Upper lobe of left lung (tissue), 6 donors: ENCODE data around the gene PRSS21. TPM values are rescaled to one million over a fixed set of nuclear protein-coding genes. Genes with fewer than 3 reads are reported as not detected.

Experiments used
- ATAC-seq, 2 donors: fragments of 200-7000 bp; cut with Tn5 transposase; one replicate each; pipeline ENCODE4 v1.9.1; 2022; ENCODE audit warnings: mild to moderate bottlenecking in 2 of 2, moderate library complexity in 2 of 2; ENCODE audit not compliant: low FRiP score in 2 of 2
- DNase-seq, 2 donors: peaks; one replicate each; pipeline ENCODE4 v3.0.0-alpha.2; 2019 to 2020
- H3K27ac ChIP-seq, 4 donors: fragments of 200-600 bp; sonication (generic); one replicate each; pipeline ENCODE4 v1.5.1; 2016 to 2019
- H3K27me3 ChIP-seq, 4 donors: fragments of 200-600 bp; sonication (generic); one replicate each; pipeline ENCODE4 v1.5.1; 2017 to 2019
- H3K36me3 ChIP-seq, 4 donors: fragments of 200-600 bp; sonication (generic); one replicate each; pipeline ENCODE4 v1.5.1; 2016 to 2019
- H3K4me1 ChIP-seq, 4 donors: fragments of 200-600 bp; sonication (generic); one replicate each; pipeline ENCODE4 v1.5.1; 2018 to 2019
- H3K4me3 ChIP-seq, 4 donors: fragments of 200-600 bp; sonication (generic); one replicate each; pipeline ENCODE4 v1.5.1; 2017 to 2019; ENCODE audit warnings: mild to moderate bottlenecking in 2 of 4, moderate library complexity in 1 of 4
- H3K9me3 ChIP-seq, 4 donors: fragments of 200-600 bp; sonication (generic); one replicate each; pipeline ENCODE4 v1.5.1; 2018 to 2019
- CTCF ChIP-seq, 6 experiments: fragments of 450-650 bp in 4 of 6; fragments of 200-600 bp in 2 of 6; sonication (generic) in 2 of 6; IDR thresholded peaks; one replicate each; pipeline ENCODE4 v1.5.1; 2016 to 2019; ENCODE audit warnings: antibody characterized with exemption in 6 of 6
- EP300 ChIP-seq, 4 donors: sonication (generic); formaldehyde crosslinking; IDR thresholded peaks; one replicate each; pipeline ENCODE4 v1.5.1; 2017; ENCODE audit warnings: antibody characterized with exemption in 4 of 4, control low read depth in 2 of 4
- POLR2A ChIP-seq, 4 donors: fragments of 450-650 bp; IDR thresholded peaks; one replicate each; pipeline ENCODE4 v1.5.1; 2016 to 2017; ENCODE audit warnings: antibody characterized with exemption in 4 of 4, mild to moderate bottlenecking in 2 of 4
- POLR2AphosphoS5 ChIP-seq, 2 donors: sonication (generic); formaldehyde crosslinking; IDR thresholded peaks; one replicate each; pipeline ENCODE4 v1.5.1; 2017; ENCODE audit warnings: antibody characterized with exemption in 2 of 2
- WGBS, 2 donors: methylation state at CpG; one replicate each; pipeline ENCODE4 v1.1.5; 2017 to 2018; 5-methylcytosine and 5-hydroxymethylcytosine counted together
- total RNA-seq, 6 donors: library from RNA; depleted of rRNA in 4 of 6; stranded (reverse); fragments of >200 nt in 4 of 6; gene quantifications; one replicate each; pipeline versions ENCODE4 v1.1.0 to v1.2.1, GENCODE V29; 2016 to 2021
- donor health status: DM: no; HTN: no; CAD: no; lungs with moderate emphysema.
- donor health status: DM: no; HTN: yes; CAD: no; lungs with severe emphysema.

PRSS21 gene
- total RNA-seq, 6 donors from 2014 or later, result 1.2 to 16.2 (median 14.5) TPM; not detected in 1

DNA sequence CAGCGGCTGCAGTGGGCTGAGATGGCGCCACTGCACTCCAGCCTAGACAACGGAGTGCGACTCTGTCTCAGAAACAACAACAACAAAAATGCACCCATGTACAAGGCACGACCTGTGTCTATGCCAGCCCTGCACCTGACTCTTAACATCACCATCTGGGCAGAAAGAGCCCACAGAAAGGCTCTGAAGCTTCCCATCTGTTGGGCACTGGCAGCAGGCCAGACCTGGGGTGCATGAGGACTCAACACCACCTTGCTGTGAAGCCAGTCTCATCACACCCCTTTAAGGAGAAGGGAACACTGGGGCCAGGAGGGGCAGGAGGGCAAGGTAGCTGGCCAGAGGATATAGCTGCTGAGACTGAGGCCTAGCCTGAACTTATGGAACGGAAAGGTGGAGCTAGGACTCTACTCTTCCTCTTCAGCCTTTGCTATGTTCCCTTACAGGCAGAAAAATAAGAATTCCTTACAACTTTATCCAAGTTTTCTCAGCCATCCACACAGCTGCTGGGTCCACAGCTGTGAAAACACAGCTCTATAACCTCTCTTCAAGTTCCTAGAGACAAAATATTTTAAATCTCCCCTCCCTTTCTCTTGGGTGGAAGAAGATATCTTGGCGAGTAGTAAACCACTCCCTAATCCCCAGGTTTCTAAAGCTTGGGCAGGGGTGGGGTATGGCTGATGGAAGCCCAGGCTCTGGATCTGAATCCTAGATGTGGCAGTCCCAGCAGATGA, 42.7 kb upstream of the PRSS21 start:
- ATAC-seq (no peak), DNase-seq (no peak)
- Histone ChIP-seq H3K27ac (no peak overlapping the region), H3K27me3 (no peaks in the 10 kb centered on the region), H3K4me3 (no peak overlapping the region), H3K36me3 (peaks cover 22 to 61% (median 41%) of the 10 kb centered on the region in 4 donors), H3K9me3 (no peaks in the 10 kb centered on the region), H3K4me1 (peaks cover 20 to 46% (median 23%) of the 10 kb centered on the region in 4 donors)
- TF ChIP-seq POLR2A (IDR thresholded peaks at IDR 0.05), result no peak
- no peak for TF ChIP-seq CTCF (IDR thresholded peaks at IDR 0.05)
- TF ChIP-seq POLR2AphosphoS5 (IDR thresholded peaks at IDR 0.05), result no peak
- TF ChIP-seq EP300 (IDR thresholded peaks at IDR 0.05), result no peak
- 78 to 81% methylated on average over 7 of the region's 7 CpGs for WGBS, 2 donors

- Histone ChIP-seq H3K36me3 (peaks cover 13 to 52% (median 32%) of the 10 kb centered on the region in 4 donors), H3K4me1 (peaks cover 20 to 41% (median 23%) of the 10 kb centered on the region in 4 donors), H3K9me3 (no peaks in the 10 kb centered on the region), H3K27ac (no peak overlapping the region), H3K4me3 (peak overlapping the region in 1 of 4 donors; percentile 95), H3K27me3 (no peaks in the 10 kb centered on the region)
- 76 to 79% methylated on average over 6 to 7 of the region's 7 CpGs for WGBS, 2 donors
- ATAC-seq (no peak), DNase-seq (no peak)
- TF ChIP-seq EP300 (IDR thresholded peaks at IDR 0.05) (no peak), CTCF (IDR thresholded peaks at IDR 0.05) (no peak), POLR2A (IDR thresholded peaks at IDR 0.05) (no peak), POLR2AphosphoS5 (IDR thresholded peaks at IDR 0.05) (no peak)
These were observed 41.8 kb upstream of the PRSS21 start for GRCh38 chr16:2775131-2775716.

DNA sequence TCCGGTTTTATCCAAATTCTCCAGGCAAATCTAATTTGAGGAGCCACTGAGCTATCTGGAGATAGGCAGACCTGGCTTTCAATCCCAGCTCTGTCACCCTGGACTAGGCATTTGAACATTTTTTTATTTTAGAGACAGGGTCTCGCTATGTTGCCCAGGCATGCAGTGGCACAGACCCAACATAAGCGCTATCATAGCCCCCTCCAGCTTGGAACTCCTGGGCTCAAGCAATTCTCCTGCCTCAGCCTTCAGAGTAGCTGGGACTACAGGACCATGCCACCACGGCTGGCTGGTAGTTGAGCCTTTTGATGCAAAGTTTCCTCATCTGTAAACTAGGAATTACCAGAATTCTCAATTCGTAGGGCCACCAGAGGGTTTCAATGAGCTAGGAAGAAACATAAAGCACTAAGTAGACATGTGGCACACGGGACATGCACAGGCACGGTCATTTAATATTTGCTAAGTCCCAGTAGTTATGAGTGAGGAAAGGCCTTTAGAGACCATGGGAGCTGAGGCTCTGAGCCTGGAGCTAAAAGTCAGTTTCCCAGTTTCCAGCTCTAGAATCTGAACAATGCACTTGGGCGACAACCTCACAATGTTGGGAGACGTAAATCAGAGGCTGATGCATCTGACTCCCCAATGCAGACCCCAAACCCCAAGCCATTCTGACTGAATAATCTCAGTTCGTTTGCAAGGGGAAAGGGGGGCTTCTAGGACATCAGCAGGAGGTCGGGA, 41.1 kb upstream of the PRSS21 start:
- DNase-seq (no peak), ATAC-seq (no peak)
- TF ChIP-seq EP300 (IDR thresholded peaks at IDR 0.05), result no peak
- no peaks in the 10 kb centered on the region for H3K27me3 ChIP-seq
- peaks cover 6 to 45% (median 25%) of the 10 kb centered on the region in 4 donors for H3K36me3 ChIP-seq
- H3K4me1 ChIP-seq, result peaks cover 20 to 33% (median 23%) of the 10 kb centered on the region in 4 donors
- peak overlapping the region in 3 of 4 donors; percentile 83 to 100 (median 100) for H3K27ac ChIP-seq
- WGBS, 2 donors, result 50 to 63% methylated on average over 9 to 11 of the region's 11 CpGs
- no peaks in the 10 kb centered on the region for H3K9me3 ChIP-seq
- H3K4me3 ChIP-seq, result peak overlapping the region; percentile 45 to 97 (median 96)

DNA sequence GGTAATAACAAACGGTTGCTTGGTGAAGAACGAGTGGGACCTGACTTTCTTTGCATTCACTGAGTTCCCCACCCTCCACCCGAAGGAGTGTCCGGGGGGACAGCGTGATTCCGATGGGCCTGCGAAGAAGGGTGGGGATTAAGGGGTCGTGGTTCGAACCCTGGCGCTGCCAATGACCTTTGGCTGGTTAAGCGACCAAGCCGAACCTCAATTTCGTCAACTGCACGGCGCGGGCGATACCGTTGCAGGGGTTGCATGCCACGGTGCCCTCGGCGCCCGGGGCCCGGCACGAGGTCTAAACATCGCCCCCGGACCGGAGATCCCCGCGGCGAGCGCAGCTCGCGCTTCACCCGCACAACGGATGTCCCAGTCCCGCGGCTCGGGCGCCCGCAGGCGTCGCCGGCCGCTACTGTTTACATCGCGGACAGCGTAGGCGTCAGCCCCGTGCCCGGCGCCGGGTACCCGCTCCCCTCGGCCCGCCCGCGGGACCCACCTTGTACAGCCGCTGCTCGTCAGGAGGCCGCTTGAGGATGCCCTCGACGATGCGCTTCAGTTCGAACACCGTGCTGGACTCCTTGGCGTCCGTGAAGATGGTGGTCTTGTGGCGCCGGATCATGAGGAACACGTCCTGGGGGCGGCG, 40.4 kb upstream of the PRSS21 start:
- peak in 1 of 2 donors; percentile 91 for DNase-seq
- peaks cover 20 to 31% (median 23%) of the 10 kb centered on the region in 4 donors for H3K4me1 ChIP-seq
- 1% methylated on average over 26 of the region's 72 CpGs; no CpG with 5 or more reads in 1 of the 2 donors for WGBS, 2 donors

More for the DNA sequence above, 40.4 kb upstream of the PRSS21 start:
- Histone ChIP-seq H3K27ac (peak overlapping the region; percentile 83 to 100 (median 92)), H3K36me3 (peaks cover 1 to 38% (median 18%) of the 10 kb centered on the region in 4 donors), H3K4me3 (peak overlapping the region; percentile 45 to 97 (median 96)), H3K27me3 (no peaks in the 10 kb centered on the region), H3K9me3 (no peaks in the 10 kb centered on the region)
- ATAC-seq, result peak in 1 of 2 donors; percentile 2
- TF ChIP-seq CTCF (IDR thresholded peaks at IDR 0.05), result no peak
- no peak for TF ChIP-seq EP300 (IDR thresholded peaks at IDR 0.05)
- no peak for TF ChIP-seq POLR2AphosphoS5 (IDR thresholded peaks at IDR 0.05)
- TF ChIP-seq POLR2A (IDR thresholded peaks at IDR 0.05), result peak in 1 of 4 donors; percentile 1
